Thoracic aorta (tissue), 2 donors: ENCODE results near the gene NTRK3. TPM values are rescaled to one million over a fixed set of nuclear protein-coding genes. Genes with fewer than 3 reads are reported as not detected.

Experiments used
- ATAC-seq: fragments of 150-250 bp; one replicate; pipeline ENCODE4 v1.8.0; 2017; ENCODE audit warnings: low read depth; ENCODE audit not compliant: insufficient number of reproducible peaks, low FRiP score
- DNase-seq: peaks from one replicate; pipeline ENCODE4 v3.0.0-alpha.2; 2020; ENCODE audit warnings: low spot score
- H3K27ac ChIP-seq, 2 donors: fragments of 200-600 bp; sonication (generic); 1 replicate in 1 of 2; 2 replicates in 1 of 2; pipeline ENCODE4 v1.5.1; 2016; ENCODE audit warnings: mild to moderate bottlenecking in 2 of 2, moderate library complexity in 2 of 2
- H3K27me3 ChIP-seq: fragments of 200-600 bp; sonication (generic); replicated peaks from 2 replicates; pipeline ENCODE4 v1.6.0; 2016; ENCODE audit warnings: mild to moderate bottlenecking; ENCODE audit not compliant: insufficient read depth
- H3K36me3 ChIP-seq: fragments of 200-600 bp; sonication (generic); one replicate; pipeline ENCODE4 v1.5.1; 2016
- H3K4me1 ChIP-seq, 2 donors: fragments of 200-600 bp; sonication (generic); 1 replicate in 1 of 2; 2 replicates in 1 of 2; pipeline versions ENCODE4 v1.5.1 to v1.6.0; 2016; ENCODE audit warnings: low read depth in 2 of 2, mild to moderate bottlenecking in 1 of 2; ENCODE audit not compliant: control insufficient read depth in 1 of 2
- H3K4me3 ChIP-seq: fragments of 200-600 bp; sonication (generic); 2 replicates; pipeline ENCODE4 v1.5.1; 2016; ENCODE audit warnings: mild to moderate bottlenecking
- H3K9me3 ChIP-seq: fragments of 200-600 bp; sonication (generic); 2 replicates; pipeline ENCODE4 v1.5.1; 2016
- total RNA-seq, 2 donors: library from RNA; depleted of rRNA; stranded (reverse); fragments of >200 nt; gene quantifications; one replicate each; pipeline versions ENCODE4 v1.1.0 to v1.2.3, GENCODE V29; 2016
- TF ChIP-seq, protein P1 (sequence below): fragments of 200-600 bp; sonication (generic); IDR thresholded peaks from one replicate; pipeline ENCODE4 v1.5.1; 2019; ENCODE audit warnings: antibody characterized with exemption

The NTRK3 gene
- total RNA-seq, 2 donors from 2014 or later, result 84.9 to 87.3 TPM

DNA sequence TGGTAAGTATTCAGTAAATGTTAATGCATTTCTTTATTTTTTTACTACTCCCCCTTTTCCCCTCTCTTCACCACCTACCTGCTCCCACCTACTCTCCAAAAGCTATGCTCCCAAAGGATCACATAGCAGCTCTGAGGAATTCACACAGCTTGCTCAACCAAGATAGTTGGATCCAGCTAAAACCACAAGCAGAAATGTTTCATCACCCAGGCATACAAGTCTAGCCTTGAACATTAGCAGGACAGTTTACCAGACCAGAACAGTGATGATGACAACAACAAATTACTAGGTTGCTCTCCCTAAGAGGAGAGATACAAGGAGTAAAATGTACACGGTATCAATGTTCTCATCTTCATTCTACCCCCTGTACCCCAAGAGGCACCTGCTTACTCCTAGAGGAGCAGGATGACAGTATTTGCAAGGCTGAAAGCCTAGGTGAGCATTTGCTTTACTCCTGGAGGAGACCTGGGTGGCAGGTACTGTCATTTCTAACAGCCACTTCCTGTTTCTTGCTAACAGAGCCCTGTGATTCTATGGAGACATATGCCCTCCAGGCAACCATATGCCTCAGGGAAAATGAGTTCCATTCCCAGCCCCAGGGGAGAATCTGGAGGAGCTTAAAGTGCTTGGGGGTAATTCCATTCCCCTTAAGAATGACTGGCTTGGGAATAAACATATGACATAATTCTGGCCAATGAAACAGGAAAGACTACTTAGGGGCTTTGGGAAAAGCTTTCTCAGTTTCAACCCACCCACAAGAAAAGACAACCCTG is 237.5 kb downstream of the NTRK3 start:
- Histone ChIP-seq H3K27ac (no peak overlapping the region), H3K27me3 (no peaks in the 10 kb centered on the region), H3K9me3 (no peaks in the 10 kb centered on the region), H3K36me3 (no peaks in the 10 kb centered on the region), H3K4me3 (no peak overlapping the region), H3K4me1 (peaks cover 10 to 42% of the 10 kb centered on the region in 2 donors)
- DNase-seq (no peak), ATAC-seq (no peak)
- TF ChIP-seq, protein P1, sequence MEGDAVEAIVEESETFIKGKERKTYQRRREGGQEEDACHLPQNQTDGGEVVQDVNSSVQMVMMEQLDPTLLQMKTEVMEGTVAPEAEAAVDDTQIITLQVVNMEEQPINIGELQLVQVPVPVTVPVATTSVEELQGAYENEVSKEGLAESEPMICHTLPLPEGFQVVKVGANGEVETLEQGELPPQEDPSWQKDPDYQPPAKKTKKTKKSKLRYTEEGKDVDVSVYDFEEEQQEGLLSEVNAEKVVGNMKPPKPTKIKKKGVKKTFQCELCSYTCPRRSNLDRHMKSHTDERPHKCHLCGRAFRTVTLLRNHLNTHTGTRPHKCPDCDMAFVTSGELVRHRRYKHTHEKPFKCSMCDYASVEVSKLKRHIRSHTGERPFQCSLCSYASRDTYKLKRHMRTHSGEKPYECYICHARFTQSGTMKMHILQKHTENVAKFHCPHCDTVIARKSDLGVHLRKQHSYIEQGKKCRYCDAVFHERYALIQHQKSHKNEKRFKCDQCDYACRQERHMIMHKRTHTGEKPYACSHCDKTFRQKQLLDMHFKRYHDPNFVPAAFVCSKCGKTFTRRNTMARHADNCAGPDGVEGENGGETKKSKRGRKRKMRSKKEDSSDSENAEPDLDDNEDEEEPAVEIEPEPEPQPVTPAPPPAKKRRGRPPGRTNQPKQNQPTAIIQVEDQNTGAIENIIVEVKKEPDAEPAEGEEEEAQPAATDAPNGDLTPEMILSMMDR, result no peak

- no peak overlapping the region for H3K4me3 ChIP-seq
Observed at GRCh38 chr15:88017753-88018152, 238.8 kb downstream of the NTRK3 start.

GRCh38 chr15:88016406-88016805 is 240.1 kb downstream of the NTRK3 start:
- H3K4me3 ChIP-seq, result no peak overlapping the region
- no peaks in the 10 kb centered on the region for H3K36me3 ChIP-seq
- TF ChIP-seq, protein P1, result no peak
- ATAC-seq (no peak), DNase-seq (no peak)
- no peaks in the 10 kb centered on the region for H3K9me3 ChIP-seq
- no peaks in the 10 kb centered on the region for H3K27me3 ChIP-seq
- H3K27ac ChIP-seq, result no peak overlapping the region
- H3K4me1 ChIP-seq, result peaks cover 21 to 62% of the 10 kb centered on the region in 2 donors

More at GRCh38 chr15:88017753-88018152, 238.8 kb downstream of the NTRK3 start:
- H3K36me3 ChIP-seq, result no peaks in the 10 kb centered on the region
- ATAC-seq (no peak), DNase-seq (no peak)
- peaks cover 12 to 55% of the 10 kb centered on the region in 2 donors for H3K4me1 ChIP-seq
- no peaks in the 10 kb centered on the region for H3K27me3 ChIP-seq
- H3K27ac ChIP-seq, result no peak overlapping the region
- TF ChIP-seq, protein P1, result no peak
- H3K9me3 ChIP-seq, result no peaks in the 10 kb centered on the region

DNA sequence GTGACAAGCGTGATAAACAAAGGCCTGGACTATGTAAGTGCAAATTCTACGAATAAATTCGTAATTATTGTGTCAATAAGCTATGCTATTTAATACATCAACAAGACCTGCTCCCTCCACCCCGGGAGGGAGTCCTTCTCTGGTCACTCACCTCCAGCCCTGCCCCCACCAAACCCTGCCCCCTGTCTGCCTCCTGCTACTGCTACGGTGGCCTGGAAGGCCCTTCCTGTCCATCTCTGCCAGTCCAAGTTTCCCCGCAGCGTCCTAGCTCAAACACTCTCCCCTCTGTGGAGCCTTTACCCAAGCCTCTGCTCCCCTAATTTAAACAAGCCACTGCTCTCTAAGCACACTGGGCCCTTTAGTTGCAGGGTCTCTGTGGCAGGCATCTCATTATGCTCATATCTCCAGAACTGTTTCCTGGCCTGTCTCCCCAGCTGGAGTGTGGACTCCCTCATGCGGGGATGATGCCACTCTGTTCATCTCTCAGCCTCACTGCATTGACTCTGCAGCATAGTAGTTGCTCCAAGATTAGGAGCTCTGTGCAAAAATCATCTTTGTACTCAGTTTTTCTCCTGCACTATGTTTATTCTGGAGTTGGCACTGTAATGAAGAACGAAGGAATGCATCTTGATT is 241.2 kb downstream of the NTRK3 start:
- Histone ChIP-seq H3K4me1 (peaks cover 18 to 53% of the 10 kb centered on the region in 2 donors), H3K27me3 (no peaks in the 10 kb centered on the region), H3K9me3 (no peaks in the 10 kb centered on the region), H3K36me3 (no peaks in the 10 kb centered on the region), H3K27ac (peak overlapping the region; percentile 29 to 30), H3K4me3 (peak overlapping the region; percentile 34)
- TF ChIP-seq, protein P1, result no peak
- no peak for ATAC-seq
- no peak for DNase-seq

DNA sequence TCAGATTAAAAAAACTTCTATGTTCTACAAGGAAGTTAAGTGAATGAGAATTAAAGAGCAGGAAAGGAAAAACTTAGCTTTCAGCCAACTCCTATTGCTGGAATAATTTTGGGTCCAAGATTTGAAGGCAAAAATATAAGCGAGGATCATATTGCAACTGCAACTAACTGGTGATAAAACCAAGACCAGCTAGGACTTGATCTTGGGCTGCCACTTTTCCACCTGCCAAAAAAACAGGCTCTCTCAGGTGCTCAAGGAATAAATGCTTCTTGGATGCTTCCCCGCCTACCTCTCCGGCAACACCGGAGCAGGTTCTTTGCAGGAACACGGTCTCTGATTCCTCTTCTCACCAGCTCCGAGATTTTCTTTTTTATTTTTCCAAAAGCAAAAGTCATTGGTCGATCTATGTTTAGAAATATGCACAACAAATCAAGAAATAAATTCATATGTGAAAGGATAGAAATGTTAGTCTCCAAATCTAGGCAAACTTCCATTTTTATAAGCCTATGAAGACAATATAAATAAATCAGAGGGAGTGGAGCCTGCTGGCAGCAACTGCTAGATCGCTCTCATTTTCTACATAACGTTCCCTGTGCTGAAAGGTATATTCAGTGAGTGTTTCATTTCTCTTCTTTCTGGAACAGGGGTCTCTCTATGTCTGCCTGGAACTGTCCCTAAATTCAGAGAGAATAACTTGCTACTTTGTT is 241.9 kb downstream of the NTRK3 start:
- H3K4me3 ChIP-seq, result peak overlapping the region; percentile 34
- H3K4me1 ChIP-seq, result peaks cover 18 to 53% of the 10 kb centered on the region in 2 donors
- DNase-seq, result no peak
- H3K27ac ChIP-seq, result peak overlapping the region; percentile 25 to 29
- TF ChIP-seq, protein P1, result no peak
- ATAC-seq, result no peak
- H3K36me3 ChIP-seq, result no peaks in the 10 kb centered on the region
- no peaks in the 10 kb centered on the region for H3K27me3 ChIP-seq
- H3K9me3 ChIP-seq, result no peaks in the 10 kb centered on the region
